OCI-LY7 (cell line): Measurements from ENCODE around the gene KCND3. TPM values are rescaled to one million over a fixed set of nuclear protein-coding genes. Genes with fewer than 3 reads are reported as not detected.

Experiments used
- BruUV-seq: library from RNA; stranded (reverse); fragments of 400-500 nt; replicated peaks from 2 replicates; lab custom pipeline; 2021; lab: Mats Ljungman, UMichigan
- CTCF ChIA-PET: fragments of 300-600 bp; sonication (Branson Sonifier 250); formaldehyde crosslinking; loops from one replicate; lab custom pipeline; 2022; ENCODE audit warnings: antibody characterized with exemption; ENCODE audit not compliant: unreplicated experiment; lab: Charles Lee
- POLR2A ChIA-PET: fragments of 300-600 bp; sonication (Branson Sonifier 250); formaldehyde crosslinking; loops from one replicate; lab custom pipeline; 2022; ENCODE audit warnings: antibody characterized with exemption; lab: Charles Lee
- DNase-seq: peaks from one replicate; pipeline ENCODE4 v3.0.0-alpha.2; 2015; ENCODE audit warnings: low spot score
- H2AFZ ChIP-seq: fragments of 200-600 bp; sonication (generic), shearing (Covaris generic); 2 replicates; pipeline ENCODE4 v1.6.1; 2014; ENCODE audit warnings: mild to moderate bottlenecking, antibody characterized with exemption, low read length, moderate library complexity
- H3K27ac ChIP-seq: fragments of 200-600 bp; sonication (generic); 2 replicates; pipeline ENCODE4 v1.5.1; 2014; ENCODE audit warnings: mixed run types, low read depth, mild to moderate bottlenecking, moderate library complexity, low read length, inconsistent platforms; ENCODE audit not compliant: poor library complexity, severe bottlenecking
- H3K36me3 ChIP-seq: fragments of 200-600 bp; sonication (generic); 2 replicates; pipeline ENCODE4 v1.6.1; 2014; ENCODE audit warnings: mild to moderate bottlenecking, antibody characterized with exemption, low read length, moderate library complexity, mixed read lengths; ENCODE audit not compliant: insufficient read depth
- H3K4me1 ChIP-seq: fragments of 200-600 bp; sonication (generic); 2 replicates; pipeline ENCODE4 v1.5.1; 2014; ENCODE audit warnings: mild to moderate bottlenecking, low read length; ENCODE audit not compliant: insufficient read depth, poor library complexity, severe bottlenecking
- H3K4me2 ChIP-seq: fragments of 200-600 bp; sonication (generic); 2 replicates; pipeline ENCODE4 v1.6.1; 2014; ENCODE audit warnings: mild to moderate bottlenecking, low read length
- H3K4me3 ChIP-seq: fragments of 200-600 bp; sonication (generic); 2 replicates; pipeline ENCODE4 v1.5.1; 2014; ENCODE audit warnings: mild to moderate bottlenecking, low read depth, low read length; ENCODE audit not compliant: poor library complexity, severe bottlenecking
- H3K79me2 ChIP-seq: fragments of 200-600 bp; sonication (generic); 2 replicates; pipeline ENCODE4 v1.6.1; 2016; ENCODE audit warnings: low read depth, mild to moderate bottlenecking, low read length, moderate library complexity, mixed read lengths; ENCODE audit not compliant: insufficient read depth
- H3K9me2 ChIP-seq: fragments of 200-600 bp; sonication (generic); 2 replicates; pipeline ENCODE4 v1.6.1; 2016; ENCODE audit warnings: mild to moderate bottlenecking, low read length, mixed read lengths; ENCODE audit not compliant: insufficient read depth
- H3K9me3 ChIP-seq: fragments of 200-600 bp; sonication (generic); 2 replicates; pipeline ENCODE4 v1.6.1; 2014; ENCODE audit warnings: mild to moderate bottlenecking, mixed run types, low read length, mixed read lengths
- H4K20me1 ChIP-seq: fragments of 200-600 bp; sonication (generic); 2 replicates; pipeline ENCODE4 v1.6.1; 2014; ENCODE audit warnings: mild to moderate bottlenecking, antibody characterized with exemption, low read length, moderate library complexity, mixed read lengths; ENCODE audit not compliant: insufficient read depth
- CTCF ChIP-seq: fragments of 200-600 bp; sonication (generic); conservative IDR thresholded peaks from 2 replicates; pipeline ENCODE4 v1.5.1; 2014; ENCODE audit warnings: mild to moderate bottlenecking, antibody characterized with exemption, low read length, moderate library complexity, mixed read lengths
- EZH2phosphoT487 ChIP-seq: fragments of 200-600 bp; sonication (generic); IDR thresholded peaks from 2 replicates; pipeline ENCODE4 v1.6.1; 2018; ENCODE audit warnings: low read depth, borderline replicate concordance, mild to moderate bottlenecking, mixed run types, antibody characterized with exemption, low read length, moderate library complexity, mixed read lengths
- intact Hi-C: fragments of 100-400 bp; cut with micrococcal nuclease; formaldehyde crosslinking; loops from one replicate; pipeline ENCODE4 v1.10.0; 2022; ENCODE audit not compliant: unreplicated experiment
- total RNA-seq, 2 experiments: library from RNA; depleted of rRNA in 1 of 2; stranded (reverse); fragments of >200 nt in 1 of 2; shearing (Covaris generic) in 1 of 2; gene quantifications; 2 replicates each; pipeline ENCODE4 v1.2.3, GENCODE V29; 2014 to 2022

KCND3 gene
- total RNA-seq, 2 experiments from 2014 or later: not detected

- Histone ChIP-seq H3K4me1 (peaks cover 32% of the 10 kb centered on the region), H3K4me3 (peak within 1 kb of the TSS; percentile 78), H2AFZ (peak within 1 kb of the TSS; percentile 73), H3K27ac (peak within 1 kb of the TSS; percentile 44), H3K4me2 (peak within 1 kb of the TSS; percentile 88), H3K79me2 (no peaks in the 10 kb centered on the region), H3K9me3 (no peaks in the 10 kb centered on the region), H3K36me3 (no peaks in the 10 kb centered on the region), H3K9me2 (no peaks in the 10 kb centered on the region), H4K20me1 (no peaks in the 10 kb centered on the region)
- intact Hi-C loops: loop anchor here (1.0 to 5.0 kb wide), 2 partner anchors 16 to 232 kb away; partner anchors contain the start of gene DDX20
- DNase-seq: peak; percentile 87
- no TSS peak for BruUV-seq
- ChIA-PET CTCF (interaction anchor here (0.8 to 1.6 kb wide), 3 partner anchors 8 to 21 kb away, joined by 3 to 13 read pairs (median 3); no protein-coding TSS in a partner anchor), POLR2A (interaction anchor here (0.5 to 3.1 kb wide), 11 partner anchors 8 to 658 kb away, joined by 3 to 26 read pairs (median 6); no protein-coding TSS in a partner anchor)
- no peak; the same call in 1 of the 2 replicates for TF ChIP-seq CTCF
- no peak for TF ChIP-seq EZH2phosphoT487
These were observed 250.1 kb downstream of the KCND3 start, which contains the start of gene INKA2 for GRCh38 chr1:111739194-111739924. INKA2 (minus strand) TSS chr1:111739395; CDS start chr1:111739242, 153 bp downstream.

GRCh38 chr1:111738436-111739193 is 250.9 kb downstream of the KCND3 start:
- ChIA-PET CTCF (interaction anchor here (0.6 to 1.6 kb wide), 7 partner anchors 9 to 1334 kb away, joined by 3 to 13 read pairs (median 3); partner anchors contain the start of gene LRIG2), POLR2A (interaction anchor here (0.5 to 3.1 kb wide), 12 partner anchors 9 to 1126 kb away, joined by 3 to 26 read pairs (median 5); no protein-coding TSS in a partner anchor)
- no peaks in the 10 kb centered on the region for H4K20me1 ChIP-seq
- no peaks in the 10 kb centered on the region for H3K9me3 ChIP-seq
- H3K36me3 ChIP-seq: no peaks in the 10 kb centered on the region
- no peaks in the 10 kb centered on the region for H3K9me2 ChIP-seq
- TF ChIP-seq CTCF: no peak
- H3K27ac ChIP-seq: peak overlapping the region; percentile 44
- DNase-seq: peak; percentile 65
- H2AFZ ChIP-seq: peak overlapping the region; percentile 73
- H3K4me3 ChIP-seq: peak overlapping the region; percentile 78
- no peaks in the 10 kb centered on the region for H3K79me2 ChIP-seq
- peaks cover 32% of the 10 kb centered on the region for H3K4me1 ChIP-seq
- peak overlapping the region; percentile 88 for H3K4me2 ChIP-seq
- BruUV-seq: no TSS peak
- intact Hi-C loops: loop anchor here (1.0 to 5.0 kb wide), 2 partner anchors 17 to 231 kb away; partner anchors contain the start of gene DDX20
